AG04450 (cell line): ENCODE results near the gene ANO6. TPM values are rescaled to one million over a fixed set of nuclear protein-coding genes. Genes with fewer than 3 reads are reported as not detected.

ENCODE experiments used
- CTCF ChIA-PET: fragments of 300-600, 350-600 bp; formaldehyde crosslinking; extraction: SDS; loops from one replicate; lab custom pipeline; 2022; ENCODE audit warnings: antibody characterized with exemption, inconsistent platforms; lab: Charles Lee
- POLR2A ChIA-PET: fragments of 350-600 bp; formaldehyde crosslinking; extraction: SDS; loops from one replicate; lab custom pipeline; 2021; ENCODE audit warnings: antibody characterized with exemption, inconsistent platforms; lab: Yijun Ruan, JAX
- DNase-seq: peaks from one replicate; pipeline ENCODE4 v3.0.0-alpha.2; 2011; ENCODE audit warnings: low read depth, low spot score
- H3K27ac ChIP-seq: one replicate; pipeline ENCODE4 v1.5.1; 2012; ENCODE audit warnings: low read depth, low read length, control low read depth
- H3K27me3 ChIP-seq: one replicate; pipeline ENCODE4 v1.6.0; 2012; ENCODE audit warnings: low read length; ENCODE audit not compliant: control insufficient read depth, insufficient read depth
- H3K4me3 ChIP-seq: 2 replicates; pipeline ENCODE4 v1.5.1; 2011; ENCODE audit warnings: mild to moderate bottlenecking, low read depth, low read length, control low read depth
- H3K9me3 ChIP-seq: 2 replicates; pipeline ENCODE4 v1.5.1; 2012; ENCODE audit warnings: low read length; ENCODE audit not compliant: control insufficient read depth, insufficient read depth
- CTCF ChIP-seq: IDR thresholded peaks from 2 replicates; pipeline ENCODE4 v1.5.1; 2011; ENCODE audit warnings: low read depth, low read length, control low read depth, inconsistent platforms
- polyA plus RNA-seq: library from polyadenylated mRNA; depleted of rRNA; stranded (reverse); fragments of >200 nt; gene quantifications from 2 replicates; pipeline ENCODE4 v1.2.3, GENCODE V29; 2011

The ANO6 gene
- polyA plus RNA-seq, 1 experiment = 51.9 TPM

- ChIA-PET CTCF (no interaction called here), POLR2A (no interaction called here)
- DNase-seq = no peak
Observed at GRCh38 chr12:45342171-45342570, 126.3 kb downstream of the ANO6 start.

GRCh38 chr12:45342848-45343247, 127.0 kb downstream of the ANO6 start:
- Histone ChIP-seq H3K27ac (no peak overlapping the region), H3K4me3 (no peak overlapping the region), H3K9me3 (no peaks in the 10 kb centered on the region), H3K27me3 (no peaks in the 10 kb centered on the region)
- no peak for DNase-seq
- CTCF ChIA-PET = no interaction called here
- POLR2A ChIA-PET = no interaction called here
- TF ChIP-seq CTCF = no peak

More at GRCh38 chr12:45342171-45342570, 126.3 kb downstream of the ANO6 start:
- Histone ChIP-seq H3K4me3 (no peak overlapping the region), H3K27ac (no peak overlapping the region), H3K9me3 (no peaks in the 10 kb centered on the region), H3K27me3 (no peaks in the 10 kb centered on the region)
- TF ChIP-seq CTCF = no peak

GRCh38 chr12:45343269-45344051, 127.6 kb downstream of the ANO6 start:
- no peak overlapping the region for H3K4me3 ChIP-seq
- TF ChIP-seq CTCF = no peak
- no peaks in the 10 kb centered on the region for H3K27me3 ChIP-seq
- DNase-seq = no peak
- H3K27ac ChIP-seq = no peak overlapping the region
- CTCF ChIA-PET = no interaction called here
- POLR2A ChIA-PET = interaction anchor here (0.6 kb wide), 1 partner anchor 14 kb away, joined by 3 read pairs; no protein-coding TSS in a partner anchor
- H3K9me3 ChIP-seq = no peaks in the 10 kb centered on the region

GRCh38 chr12:45348311-45348710, 132.4 kb downstream of the ANO6 start:
- DNase-seq = no peak
- TF ChIP-seq CTCF = no peak
- Histone ChIP-seq H3K27ac (no peak overlapping the region), H3K9me3 (no peaks in the 10 kb centered on the region; the same call in 1 of the 2 replicates), H3K27me3 (no peaks in the 10 kb centered on the region), H3K4me3 (no peak overlapping the region)
- ChIA-PET POLR2A (no interaction called here), CTCF (interaction anchor here (2.0 kb wide), 1 partner anchor 40 kb away, joined by 10 read pairs; no protein-coding TSS in a partner anchor)

GRCh38 chr12:45348986-45349385, 133.1 kb downstream of the ANO6 start:
- CTCF ChIA-PET = interaction anchor here (2.0 kb wide), 1 partner anchor 40 kb away, joined by 10 read pairs; no protein-coding TSS in a partner anchor

More at GRCh38 chr12:45348986-45349385, 133.1 kb downstream of the ANO6 start:
- H3K27ac ChIP-seq = no peak overlapping the region
- TF ChIP-seq CTCF = no peak
- POLR2A ChIA-PET = no interaction called here
- H3K9me3 ChIP-seq = no peaks in the 10 kb centered on the region; the same call in 1 of the 2 replicates
- no peak overlapping the region for H3K4me3 ChIP-seq
- no peaks in the 10 kb centered on the region for H3K27me3 ChIP-seq
- DNase-seq = no peak
